Activated CD4-positive, alpha-beta T cell treated with anti-CD3 and anti-CD28 coated beads for 24 hours (primary cell): ENCODE results near the gene CAPN14.

Experiments used
- DNase-seq, 2 donors: peaks; one replicate each; pipeline ENCODE4 v3.0.0-alpha.2; 2020; ENCODE audit warnings: low read depth in 2 of 2

CAPN14 gene

DNA sequence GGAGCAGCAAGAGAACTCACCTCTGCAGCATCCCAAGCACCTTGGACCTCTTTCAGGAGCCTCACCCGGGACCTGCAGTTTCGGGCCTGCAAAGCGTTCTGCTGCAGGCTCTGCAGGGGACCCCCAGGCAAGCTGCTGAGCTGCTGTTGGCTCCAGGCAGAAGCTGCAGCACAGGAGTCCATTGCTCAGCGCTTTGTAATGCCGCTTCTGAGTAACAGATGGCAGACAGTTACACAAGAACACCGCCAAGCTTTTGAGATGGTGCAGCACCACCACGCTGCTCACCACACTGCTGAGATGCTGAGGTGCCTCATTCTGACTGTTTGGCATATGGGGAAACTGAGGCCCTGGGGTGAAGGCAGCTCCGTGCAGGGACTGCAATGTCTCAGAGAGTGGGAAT lies 77.2 kb downstream of the CAPN14 start:
- no peak for DNase-seq

DNA sequence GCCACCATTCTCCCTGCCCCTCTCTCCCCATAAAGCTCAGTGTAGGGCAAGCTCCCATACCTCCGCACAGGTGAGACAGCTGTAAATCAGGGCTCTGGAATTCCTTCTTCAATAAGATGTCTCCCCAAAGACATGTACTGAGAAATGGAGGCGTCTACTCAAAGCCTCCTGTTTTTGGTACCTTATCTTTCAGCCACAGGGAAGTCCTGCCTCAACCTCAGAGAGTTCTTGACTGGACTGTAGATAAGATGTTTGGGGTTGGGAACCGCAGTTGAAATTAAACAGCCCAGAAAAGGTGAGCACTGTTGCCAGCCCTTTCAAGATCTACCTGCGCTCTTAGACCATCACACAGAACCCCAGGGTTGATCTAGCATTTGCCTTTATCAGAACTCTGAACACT lies 77.6 kb downstream of the CAPN14 start:
- no peak for DNase-seq

DNA sequence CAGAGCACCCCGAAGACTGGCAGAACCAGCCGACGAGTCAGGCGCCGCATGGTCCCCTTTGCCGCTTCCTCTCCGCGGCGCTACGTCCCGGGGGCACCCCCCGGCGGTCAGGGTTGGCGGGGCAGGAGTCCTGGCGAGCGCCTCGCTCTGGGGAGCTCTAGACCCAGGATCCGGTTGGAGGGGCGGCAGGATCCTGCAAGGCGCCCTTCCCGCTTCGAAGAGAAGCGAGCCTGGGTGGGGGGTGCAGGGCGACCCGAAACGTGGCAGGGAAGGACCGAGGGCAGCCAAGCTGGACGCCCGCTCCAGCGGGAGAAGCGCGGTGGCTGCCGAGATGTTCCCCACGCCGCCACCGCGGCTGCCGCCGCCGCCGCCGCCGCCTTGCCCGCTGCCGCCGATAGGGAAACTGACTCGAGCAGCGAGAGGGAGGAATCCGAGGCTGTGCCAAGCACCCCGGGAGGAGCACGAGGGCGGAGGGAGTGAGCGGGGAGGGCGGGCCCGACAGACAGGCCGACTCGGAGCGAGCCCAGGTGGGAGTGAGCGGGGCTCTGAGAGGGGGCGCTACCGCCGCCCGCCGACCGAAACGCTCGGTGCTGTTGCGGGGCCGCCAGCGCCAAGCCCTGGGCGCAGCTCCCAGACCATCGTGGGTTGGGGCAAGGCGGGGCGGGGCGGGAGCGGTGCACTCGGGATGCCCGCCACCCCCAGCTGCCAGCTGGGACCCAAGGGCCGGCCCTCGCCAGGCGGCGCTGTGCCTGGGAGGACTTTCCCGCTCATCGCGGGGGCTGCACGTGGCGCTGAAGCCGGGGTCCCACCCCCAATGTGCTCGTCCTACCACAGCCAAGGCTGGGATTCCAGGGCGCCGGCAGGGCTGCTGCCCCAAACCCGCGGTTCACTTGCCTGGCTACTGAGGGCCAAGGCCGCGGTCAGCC lies 79.0 kb downstream of the CAPN14 start, which contains the start of gene GALNT14:
TSS of gene GALNT14 (minus strand) at position 404 of the 926 bp plus-strand sequence. CDS start at position 50, 354 bp downstream.
- DNase-seq: peak; percentile 4 to 38

DNA sequence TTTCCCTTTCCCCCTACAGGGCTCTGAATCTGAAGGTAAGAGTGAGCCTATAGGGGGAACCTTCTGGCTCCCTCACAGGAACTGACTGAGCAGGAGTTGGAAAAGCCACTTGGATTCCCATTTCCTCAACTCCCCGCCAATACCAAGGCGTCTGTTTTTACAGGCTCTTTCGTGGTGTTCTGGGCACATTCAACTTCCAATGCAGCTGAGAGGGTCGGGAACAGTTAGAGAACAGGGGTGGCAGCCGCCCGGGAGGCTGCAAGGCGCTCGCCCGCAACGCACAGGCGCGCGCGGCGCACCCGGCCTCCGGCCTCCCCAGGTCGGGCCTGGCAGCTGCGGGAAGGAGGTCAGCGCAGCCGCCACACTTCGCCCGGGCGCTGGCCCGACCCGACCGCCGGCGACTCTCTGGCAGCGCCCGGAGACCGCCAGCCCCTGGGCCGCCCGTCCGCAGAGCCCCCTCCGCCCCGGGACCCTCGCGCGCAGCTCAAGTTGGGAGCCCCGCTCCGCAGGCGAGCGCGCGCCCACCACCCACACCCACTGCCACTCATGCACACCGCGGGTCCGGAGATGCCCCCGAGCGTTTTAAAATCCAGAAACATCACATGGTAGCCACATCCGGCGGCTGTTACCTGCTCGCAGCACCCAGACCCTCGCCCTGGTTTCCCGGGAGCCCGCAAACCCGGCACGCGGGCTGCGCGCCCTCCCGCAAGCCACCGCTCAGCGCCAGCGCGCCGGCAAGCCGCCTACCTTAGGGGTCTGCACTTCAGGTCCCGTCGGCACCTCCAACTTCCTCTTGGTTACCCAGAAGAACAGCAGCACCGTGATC lies 79.9 kb downstream of the CAPN14 start:
- DNase-seq: no peak

DNA sequence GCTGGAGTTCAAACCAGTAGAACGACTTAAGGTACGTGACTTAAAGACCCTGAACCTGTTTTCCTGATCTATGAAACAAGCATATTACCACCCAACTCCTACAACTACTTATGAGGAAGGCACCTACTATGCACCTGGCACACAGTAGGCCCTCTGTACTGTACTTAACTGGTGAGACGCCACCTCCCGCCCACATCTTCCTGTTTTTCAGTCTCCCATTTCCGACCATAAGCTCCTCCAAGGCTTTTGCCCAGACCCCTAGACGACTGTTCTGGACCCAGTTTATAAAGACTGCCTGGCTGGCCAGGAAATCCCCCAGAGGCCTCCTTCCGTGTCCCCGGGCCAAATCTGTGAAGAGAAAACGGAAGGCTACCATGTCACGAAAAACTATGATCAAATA lies 80.6 kb downstream of the CAPN14 start:
- DNase-seq: no peak

DNA sequence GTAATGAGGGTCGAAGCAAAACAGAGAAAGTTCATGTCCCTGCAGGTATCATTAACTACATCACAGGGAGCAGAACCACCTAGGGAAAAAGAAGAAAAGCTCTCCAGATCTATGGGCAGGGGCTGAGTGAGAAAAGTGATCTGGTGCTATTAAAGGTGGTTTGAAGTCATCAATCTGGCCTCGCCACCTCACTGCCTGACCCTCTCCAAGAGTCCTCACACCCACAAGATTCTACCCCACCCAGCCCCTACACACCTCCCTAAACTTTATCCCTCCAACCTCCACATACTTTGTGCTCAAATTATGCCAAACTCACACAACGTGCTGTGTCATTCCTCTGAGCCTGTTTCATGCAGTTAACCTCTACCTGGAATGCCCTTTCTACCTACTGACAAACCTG lies 81.3 kb downstream of the CAPN14 start:
- no peak for DNase-seq

DNA sequence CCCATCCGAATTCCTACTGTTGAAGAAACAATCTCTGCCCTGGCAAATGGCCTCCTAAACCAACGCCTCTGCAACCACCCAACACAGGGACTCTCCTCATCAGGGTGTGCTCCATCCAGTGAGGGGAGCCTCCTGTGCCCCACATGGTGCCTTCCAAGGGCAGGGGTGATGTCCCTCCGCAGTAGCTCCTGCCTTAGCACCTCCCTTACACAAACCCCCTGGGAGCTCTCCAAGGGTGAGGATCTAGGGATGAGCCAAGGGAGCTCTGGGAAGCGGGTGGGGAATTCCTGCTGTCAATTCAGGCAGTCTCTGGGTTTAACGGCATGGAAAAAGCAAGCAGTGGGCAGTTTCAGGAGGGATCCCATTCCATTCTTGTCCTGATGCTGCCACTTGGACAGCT lies 82.8 kb downstream of the CAPN14 start:
- DNase-seq: no peak

DNA sequence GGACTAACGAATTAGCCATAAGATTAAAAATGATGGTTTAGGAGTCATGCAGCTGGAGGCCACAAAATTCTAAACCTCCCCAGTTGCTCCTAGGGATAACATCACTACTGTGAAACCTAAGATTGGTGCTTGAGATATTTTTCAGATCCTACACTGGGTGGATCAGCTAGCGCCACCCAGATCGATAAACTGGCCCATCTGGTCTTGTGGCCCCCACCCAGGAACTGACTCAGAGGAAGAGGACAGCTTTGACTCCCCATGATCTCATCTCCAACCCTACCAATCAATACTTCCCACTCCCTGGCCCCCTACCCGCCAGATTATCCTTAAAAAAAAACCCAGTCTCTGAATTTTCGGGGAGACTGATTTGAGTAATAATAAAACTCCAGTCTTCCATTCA lies 84.5 kb downstream of the CAPN14 start:
- DNase-seq: no peak

DNA sequence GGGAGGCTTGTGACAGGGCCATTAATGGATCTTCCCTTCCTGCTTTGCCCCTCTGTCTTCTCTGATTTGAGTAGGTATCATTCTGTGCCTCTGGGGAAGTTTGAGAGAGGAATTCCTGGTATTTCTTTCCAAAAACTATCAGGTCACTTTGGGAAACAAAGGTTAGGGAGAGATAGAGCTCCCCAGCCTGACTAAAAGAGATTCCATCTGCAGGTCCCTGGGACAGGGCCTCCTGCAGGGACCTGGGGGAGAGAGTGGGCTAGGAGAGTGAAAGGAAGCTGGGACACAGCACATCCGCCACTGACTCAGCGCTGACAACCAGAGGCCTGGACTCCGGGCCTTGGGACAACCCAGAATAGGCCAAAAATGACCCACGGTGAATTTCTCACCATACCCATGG lies 85.4 kb downstream of the CAPN14 start:
- DNase-seq: no peak

DNA sequence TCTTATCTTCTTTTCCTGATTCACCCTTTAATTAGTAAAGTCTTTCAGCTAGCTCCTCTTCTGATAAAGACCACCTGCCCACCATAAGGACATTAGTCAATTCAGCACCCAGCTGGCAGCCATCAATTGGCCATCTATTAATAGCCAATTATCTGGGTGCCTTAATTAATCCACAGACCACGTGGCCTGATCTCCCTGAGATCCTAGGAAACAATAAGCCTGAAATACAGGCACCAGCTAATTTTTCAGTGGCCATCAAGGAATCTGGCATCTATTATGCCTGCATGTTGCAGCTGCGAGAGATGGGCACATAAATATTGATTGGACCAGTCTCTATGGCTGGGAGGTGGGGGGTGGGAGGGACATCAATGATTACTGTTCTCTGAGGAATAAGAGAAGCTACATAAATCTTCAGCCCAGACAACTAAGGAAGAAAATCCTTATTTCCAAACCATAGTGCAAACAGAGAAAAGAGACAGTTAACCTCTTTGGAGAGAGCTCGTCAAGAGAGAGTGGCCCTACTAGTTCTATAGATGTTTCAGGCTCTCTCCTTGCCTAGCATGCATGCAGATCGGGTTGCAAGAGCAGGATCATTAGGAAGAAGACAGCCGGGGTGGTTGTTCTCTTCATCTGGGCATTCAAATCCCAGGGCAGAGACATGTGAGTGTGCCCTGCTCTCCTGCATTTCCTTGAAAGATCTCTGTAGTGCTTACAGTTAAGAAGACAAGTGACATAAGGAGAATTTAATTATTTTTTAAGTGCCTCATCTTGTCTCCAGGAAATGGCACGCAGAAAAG lies 87.7 kb downstream of the CAPN14 start:
- no peak for DNase-seq

DNA sequence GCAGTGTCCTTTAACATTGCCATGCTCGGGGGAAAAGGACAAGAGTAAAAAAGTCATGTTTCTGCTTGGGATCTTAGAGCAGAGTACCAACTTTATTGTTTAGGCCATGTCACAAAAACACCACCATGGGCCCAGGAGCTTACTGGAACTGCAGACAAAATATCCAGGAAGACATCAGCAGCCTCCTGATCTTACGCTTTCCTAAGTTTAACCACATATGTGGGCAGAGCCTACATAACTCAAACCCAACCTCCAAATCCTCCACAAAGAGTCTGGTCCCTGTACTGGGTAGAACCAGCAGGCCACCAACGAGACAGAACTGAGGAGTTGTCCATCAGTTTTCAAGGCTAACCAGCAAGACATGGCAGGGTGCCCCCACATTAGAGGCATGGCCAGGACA lies 89.4 kb downstream of the CAPN14 start:
- no peak for DNase-seq

DNA sequence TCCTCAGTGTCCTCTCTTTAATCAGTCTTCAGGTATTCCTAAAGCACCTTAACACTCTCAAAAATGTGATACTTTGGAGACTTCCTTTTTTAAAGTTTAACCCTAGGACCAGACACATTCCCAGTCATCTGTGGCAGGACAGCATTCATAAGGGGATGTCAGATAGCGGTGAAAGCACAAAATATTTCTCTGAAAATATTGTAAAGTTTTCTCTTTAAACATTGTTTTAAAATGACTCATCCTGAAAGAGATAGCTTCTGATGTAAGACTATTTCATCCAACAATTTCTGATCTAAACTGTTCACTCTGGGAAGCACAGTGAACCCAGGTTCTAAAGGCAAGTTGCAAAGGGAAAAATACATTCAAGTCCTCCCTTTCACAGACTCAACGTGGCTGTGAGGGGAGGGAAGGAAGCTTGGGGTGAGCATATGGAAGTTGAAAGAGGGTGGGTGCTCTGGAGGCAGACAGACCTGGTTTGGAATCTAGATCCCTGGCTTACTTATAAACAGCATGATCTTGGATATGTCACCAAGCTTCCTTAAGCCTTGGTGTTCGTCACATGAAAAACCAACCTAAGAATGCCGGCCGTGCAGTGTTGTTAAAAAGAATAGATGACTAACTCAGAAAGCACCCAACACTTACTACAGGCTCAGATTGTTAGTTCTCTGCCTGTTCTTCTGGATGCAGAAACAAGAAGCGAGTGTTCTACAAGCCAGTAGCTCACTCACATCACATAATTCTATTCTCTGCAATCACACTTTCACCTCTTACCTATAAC lies 91.2 kb downstream of the CAPN14 start:
- no peak for DNase-seq

DNA sequence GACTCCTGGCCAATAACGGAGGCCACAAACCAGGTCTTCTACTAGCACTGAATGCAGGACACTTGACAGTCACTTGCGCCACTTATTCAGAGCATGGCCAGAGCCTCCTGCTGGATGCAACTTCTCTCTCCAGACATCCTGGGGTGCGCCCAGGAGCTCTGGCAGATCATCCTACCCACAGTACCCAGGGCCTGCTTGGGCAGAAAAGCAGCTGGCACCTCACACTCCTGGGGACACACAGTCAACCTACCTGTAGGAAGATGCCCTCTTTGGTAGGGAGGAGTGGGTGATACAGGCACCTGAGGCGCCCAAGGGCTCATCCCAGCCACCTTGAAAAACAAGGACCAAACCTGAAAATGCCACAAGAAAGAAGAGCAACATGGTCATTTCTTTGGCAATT lies 92.4 kb downstream of the CAPN14 start:
- DNase-seq: no peak
